Endothelial cell of umbilical vein (primary cell): ENCODE results near the gene AQP3. TPM values are rescaled to one million over a fixed set of nuclear protein-coding genes. Genes with fewer than 3 reads are reported as not detected.

ENCODE experiments used
- BruUV-seq: library from RNA; stranded (reverse); fragments of 400-500 nt; replicated peaks from 2 replicates; lab custom pipeline; 2021; lab: Mats Ljungman, UMichigan
- CTCF ChIA-PET: fragments of 300-600, 350-600 bp; sonication (Branson Sonifier 250); formaldehyde crosslinking; loops from one replicate; lab custom pipeline; 2021; ENCODE audit warnings: antibody characterized with exemption, inconsistent platforms; lab: Charles Lee
- POLR2A ChIA-PET: fragments of 300-600, 350-600 bp; sonication (Branson Sonifier 250); formaldehyde crosslinking; loops from one replicate; lab custom pipeline; 2021; ENCODE audit warnings: antibody characterized with exemption, inconsistent platforms; lab: Charles Lee
- DNase-seq: peaks from one replicate; pipeline ENCODE4 v3.0.0-alpha.2; 2011; ENCODE audit warnings: low read depth, low spot score
- FAIRE-seq: peaks from 2 replicates; lab custom pipeline; 2011; peaks lifted over from hg19 to GRCh38; lab: Jason Lieb, UNC
- H2AFZ ChIP-seq: 2 replicates; pipeline ENCODE4 v1.6.0; 2012; ENCODE audit warnings: low read depth, low read length, control low read depth, inconsistent platforms
- H3K27ac ChIP-seq: 2 replicates; pipeline ENCODE4 v1.5.1; 2011; ENCODE audit warnings: low read depth, mild to moderate bottlenecking, control low read depth, low read length, moderate library complexity; ENCODE audit not compliant: insufficient read depth
- H3K27me3 ChIP-seq, 2 experiments: 2 replicates each; pipeline versions ENCODE4 v1.6.0 to v1.6.1; 2011; ENCODE audit warnings: low read length in 2 of 2, mixed read lengths in 1 of 2; ENCODE audit not compliant: control insufficient read depth in 2 of 2, insufficient read depth in 2 of 2
- H3K36me3 ChIP-seq, 2 experiments: 2 replicates in 1 of 2; 3 replicates in 1 of 2; pipeline ENCODE4 v1.5.1; 2011; ENCODE audit warnings: low read length in 2 of 2, mild to moderate bottlenecking in 1 of 2, moderate library complexity in 1 of 2; ENCODE audit not compliant: control insufficient read depth in 2 of 2, insufficient read depth in 2 of 2; ENCODE audit errors: extremely low read depth in 1 of 2
- H3K4me1 ChIP-seq: 3 replicates; pipeline ENCODE4 v1.5.1; 2011; ENCODE audit warnings: mild to moderate bottlenecking, low read length; ENCODE audit not compliant: control insufficient read depth, insufficient read depth; ENCODE audit errors: extremely low read depth
- H3K4me2 ChIP-seq: 2 replicates; pipeline ENCODE4 v1.6.1; 2011; ENCODE audit warnings: low read length, control low read depth, mixed read lengths; ENCODE audit not compliant: insufficient read depth
- H3K4me3 ChIP-seq, 3 experiments: fragments of 200-600 bp in 1 of 3; sonication (generic), shearing (Covaris generic) in 1 of 3; replicated peaks in 1 of 3; 2 replicates each; pipeline ENCODE4 v1.5.1; 2011 to 2016; ENCODE audit warnings: control low read depth in 3 of 3, low read length in 3 of 3, mild to moderate bottlenecking in 2 of 3, inconsistent platforms in 1 of 3, low read depth in 1 of 3, moderate library complexity in 1 of 3; ENCODE audit not compliant: insufficient read depth in 1 of 3
- H3K79me2 ChIP-seq: 2 replicates; pipeline ENCODE4 v1.6.0; 2012; ENCODE audit warnings: low read length, inconsistent platforms; ENCODE audit not compliant: control insufficient read depth, insufficient read depth
- H3K9ac ChIP-seq: replicated peaks from 2 replicates; pipeline ENCODE3; 2011; ENCODE audit warnings: low read length, control low read depth; ENCODE audit not compliant: insufficient read depth; ENCODE audit errors: extremely low read depth
- H3K9me1 ChIP-seq: replicated peaks from 3 replicates; pipeline ENCODE4 v1.6.0; 2011; ENCODE audit warnings: mild to moderate bottlenecking, low read length; ENCODE audit not compliant: control insufficient read depth, insufficient read depth; ENCODE audit errors: extremely low read depth
- H3K9me3 ChIP-seq: replicated peaks from 2 replicates; pipeline ENCODE4 v1.5.1; 2012; ENCODE audit warnings: low read length, inconsistent platforms; ENCODE audit not compliant: control insufficient read depth, insufficient read depth
- H4K20me1 ChIP-seq: replicated peaks from 2 replicates; pipeline ENCODE3; 2011; ENCODE audit warnings: mild to moderate bottlenecking, low read length; ENCODE audit not compliant: control insufficient read depth, insufficient read depth; ENCODE audit errors: extremely low read depth
- EZH2 ChIP-seq: IDR thresholded peaks from 2 replicates; pipeline ENCODE4 v1.6.1; 2012; ENCODE audit warnings: borderline replicate concordance, low read depth, mild to moderate bottlenecking, moderate library complexity, low read length, inconsistent platforms; ENCODE audit not compliant: severe bottlenecking
- FOS ChIP-seq: IDR thresholded peaks from 2 replicates; pipeline ENCODE4 v1.6.1; 2011; ENCODE audit warnings: mild to moderate bottlenecking, low read length, moderate library complexity, borderline replicate concordance; ENCODE audit not compliant: insufficient read depth
- GATA2 ChIP-seq: IDR thresholded peaks from 2 replicates; pipeline ENCODE4 v1.7.0; 2011; ENCODE audit warnings: low read depth, mild to moderate bottlenecking, moderate library complexity, mixed read lengths, low read length; ENCODE audit not compliant: insufficient read length, insufficient read depth
- JUN ChIP-seq: IDR thresholded peaks from 2 replicates; pipeline ENCODE4 v1.6.1; 2011; ENCODE audit warnings: borderline replicate concordance, low read depth; ENCODE audit not compliant: insufficient read length, insufficient read depth
- MYC ChIP-seq: IDR thresholded peaks from one replicate; pipeline ENCODE4 v1.6.1; 2011; ENCODE audit warnings: mild to moderate bottlenecking, low read depth, low read length
- POLR2A ChIP-seq: IDR thresholded peaks from 2 replicates; pipeline ENCODE4 v1.6.1; 2012; ENCODE audit warnings: low read depth, mild to moderate bottlenecking, control low read depth, low read length
- POLR2AphosphoS5 ChIP-seq: IDR thresholded peaks from 2 replicates; pipeline ENCODE4 v1.6.1; 2012; ENCODE audit warnings: low read depth, mild to moderate bottlenecking, control low read depth, low read length, moderate library complexity; ENCODE audit not compliant: insufficient read depth
- dilution Hi-C: fragments of 300-500 bp; cut with MboI; formaldehyde crosslinking; loops from one replicate; pipeline ENCODE4 v1.15.0; 2019; ENCODE audit warnings: low sequenced_read_pairs; ENCODE audit not compliant: extremely low pct_ligation_motif_present
- intact Hi-C: fragments of 100-400 bp; cut with micrococcal nuclease; formaldehyde crosslinking; loops from one replicate; pipeline ENCODE4 v1.10.0; 2022
- polyA plus RNA-seq, 4 experiments: library from polyadenylated mRNA; depleted of rRNA in 3 of 4; stranded (reverse) in 3 of 4; unstranded in 1 of 4; fragments of >200 nt; gene quantifications; 2 replicates each; pipeline versions ENCODE4 v1.2.1 to v1.2.3, GENCODE V29; 2011 to 2012; ENCODE audit warnings: missing spikeins in 1 of 4
- total RNA-seq: library from RNA; stranded (reverse); gene quantifications from 2 replicates; pipeline ENCODE4 v1.2.3, GENCODE V29; 2021
- TF ChIP-seq, protein P1 (sequence below), 2 donors: IDR thresholded peaks; 1 replicate in 1 of 2; 2 replicates in 1 of 2; pipeline ENCODE4 v1.5.1; 2011; ENCODE audit warnings: low read length in 2 of 2, mild to moderate bottlenecking in 2 of 2, moderate library complexity in 2 of 2, control low read depth in 1 of 2, inconsistent platforms in 1 of 2, low read depth in 1 of 2; ENCODE audit not compliant: insufficient read depth in 1 of 2; ENCODE audit errors: extremely low read depth in 1 of 2
- TF ChIP-seq, protein P2 (sequence below): IDR thresholded peaks from 2 replicates; pipeline ENCODE4 v1.6.1; 2011; ENCODE audit not compliant: insufficient read depth, insufficient read length

Gene AQP3
- total and polyA plus RNA-seq, 2 donors (not counting 3 experiments of a cell fraction or from before 2014, with no cell fraction given): 0.93 to 1.8 TPM

DNA sequence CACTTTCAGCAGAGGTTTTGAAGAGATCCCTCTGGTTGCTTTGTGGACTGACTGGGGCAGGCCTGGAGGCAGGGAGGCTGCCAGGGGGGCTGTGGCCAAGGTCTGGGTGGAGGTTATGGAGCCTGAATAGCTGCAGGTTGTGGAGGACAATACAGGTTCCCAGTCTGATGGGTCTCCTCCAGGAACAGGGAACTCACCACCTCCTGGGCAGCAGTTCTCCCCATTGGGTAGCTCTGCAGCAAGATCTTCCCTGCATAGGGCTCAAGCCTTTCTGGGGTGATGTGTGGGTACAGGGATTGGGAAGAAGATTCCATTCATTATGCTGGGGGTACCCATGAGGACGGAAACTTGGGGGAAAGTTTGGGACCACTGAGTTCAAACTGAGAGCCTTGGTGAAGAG is 6.8 kb downstream of the AQP3 start:
- ChIA-PET POLR2A (no interaction called here), CTCF (interaction anchor here (1.1 to 5.9 kb wide), 3 partner anchors 11 to 26 kb away, joined by 7 to 57 read pairs (median 8); no protein-coding TSS in a partner anchor)
- Histone ChIP-seq H3K4me1 (peaks cover 3% of the 10 kb centered on the region), H3K27ac (no peak overlapping the region), H3K27me3 (peaks cover 0 to 2% of the 10 kb centered on the region in 2 experiments), H3K4me2 (no peak overlapping the region), H3K9me1 (no peaks in the 10 kb centered on the region), H4K20me1 (no peaks in the 10 kb centered on the region), H3K36me3 (no peaks in the 10 kb centered on the region), H2AFZ (no peak overlapping the region), H3K79me2 (no peaks in the 10 kb centered on the region), H3K4me3 (no peak overlapping the region), H3K9me3 (no peaks in the 10 kb centered on the region), H3K9ac (no peak overlapping the region)
- dilution Hi-C loops (no loop called here), intact Hi-C loops (no loop called here)
- DNase-seq (no peak), FAIRE-seq (no peak)
- TF ChIP-seq JUN: no peak
- no peak for TF ChIP-seq GATA2
- no peak for TF ChIP-seq MYC
- no peak for TF ChIP-seq POLR2A
- TF ChIP-seq, protein P1, sequence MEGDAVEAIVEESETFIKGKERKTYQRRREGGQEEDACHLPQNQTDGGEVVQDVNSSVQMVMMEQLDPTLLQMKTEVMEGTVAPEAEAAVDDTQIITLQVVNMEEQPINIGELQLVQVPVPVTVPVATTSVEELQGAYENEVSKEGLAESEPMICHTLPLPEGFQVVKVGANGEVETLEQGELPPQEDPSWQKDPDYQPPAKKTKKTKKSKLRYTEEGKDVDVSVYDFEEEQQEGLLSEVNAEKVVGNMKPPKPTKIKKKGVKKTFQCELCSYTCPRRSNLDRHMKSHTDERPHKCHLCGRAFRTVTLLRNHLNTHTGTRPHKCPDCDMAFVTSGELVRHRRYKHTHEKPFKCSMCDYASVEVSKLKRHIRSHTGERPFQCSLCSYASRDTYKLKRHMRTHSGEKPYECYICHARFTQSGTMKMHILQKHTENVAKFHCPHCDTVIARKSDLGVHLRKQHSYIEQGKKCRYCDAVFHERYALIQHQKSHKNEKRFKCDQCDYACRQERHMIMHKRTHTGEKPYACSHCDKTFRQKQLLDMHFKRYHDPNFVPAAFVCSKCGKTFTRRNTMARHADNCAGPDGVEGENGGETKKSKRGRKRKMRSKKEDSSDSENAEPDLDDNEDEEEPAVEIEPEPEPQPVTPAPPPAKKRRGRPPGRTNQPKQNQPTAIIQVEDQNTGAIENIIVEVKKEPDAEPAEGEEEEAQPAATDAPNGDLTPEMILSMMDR (IDR thresholded peaks at IDR 0.05; ENCODE audit: extremely low read depth in 1 of 2, insufficient read depth in 1 of 2, low read depth in 1 of 2, low read length in 2 of 2): no peak
- no peak for TF ChIP-seq POLR2AphosphoS5
- TF ChIP-seq, protein P2, sequence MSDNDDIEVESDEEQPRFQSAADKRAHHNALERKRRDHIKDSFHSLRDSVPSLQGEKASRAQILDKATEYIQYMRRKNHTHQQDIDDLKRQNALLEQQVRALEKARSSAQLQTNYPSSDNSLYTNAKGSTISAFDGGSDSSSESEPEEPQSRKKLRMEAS: no peak
- no peak for TF ChIP-seq FOS
- no peak for TF ChIP-seq EZH2
- BruUV-seq: no TSS peak
